Activated naive CD4-positive, alpha-beta T cell treated with anti-CD3 and anti-CD28 coated beads for 36 hours (primary cell): Measurements from ENCODE around the gene AMD1. TPM values are rescaled to one million over a fixed set of nuclear protein-coding genes. Genes with fewer than 3 reads are reported as not detected.
A peak's percentile ranks its signal among the peaks of the same experiment; 100 is the strongest.
"Not testable (repeated sequence)": the region's sequence is repeated elsewhere in the genome, so short reads cannot be mapped to it uniquely, and the experiment has no call there.

ENCODE experiments used
- CTCF ChIA-PET: fragments of 350-600 bp; sonication (Branson Sonifier 250); formaldehyde crosslinking; loops from one replicate; lab custom pipeline; 2021; ENCODE audit warnings: antibody characterized with exemption; lab: Charles Lee
- DNase-seq: peaks from one replicate; pipeline ENCODE4 v3.0.0-alpha.2; 2020
- H3K27ac Mint-ChIP-seq: one replicate; pipeline ENCODE4 v1.8.0; 2021; ENCODE audit warnings: mild to moderate bottlenecking, mixed read lengths
- H3K27me3 Mint-ChIP-seq: one replicate; pipeline ENCODE4 v1.8.0; 2021; ENCODE audit warnings: low read depth, mixed read lengths
- H3K36me3 Mint-ChIP-seq: one replicate; pipeline ENCODE4 v1.8.0; 2021; ENCODE audit warnings: low read depth, mixed read lengths
- H3K4me1 Mint-ChIP-seq: one replicate; pipeline ENCODE4 v1.8.0; 2021; ENCODE audit warnings: low read depth, mixed read lengths
- H3K4me3 Mint-ChIP-seq: one replicate; pipeline ENCODE4 v1.8.0; 2021; ENCODE audit warnings: mild to moderate bottlenecking, moderate library complexity, mixed read lengths
- H3K9me3 Mint-ChIP-seq: one replicate; pipeline ENCODE4 v1.8.0; 2021; ENCODE audit warnings: mixed read lengths
- intact Hi-C: fragments of 100-400 bp; cut with micrococcal nuclease; formaldehyde crosslinking; loops from one replicate; pipeline ENCODE4 v1.15.1; 2023
- total RNA-seq, 2 experiments: library from RNA; stranded (reverse); gene quantifications; one replicate each; pipeline ENCODE4 v1.2.3, GENCODE V29; 2021

AMD1 gene
- 10 to 100 TPM; 72.6 to 75.3 TPM for total RNA-seq

GRCh38 chr6:110873981-110874879 lies at the start of gene AMD1:
Gene AMD1 (plus strand): TSS chr6:110874785. CDS start chr6:110875106, 321 bp downstream.
- peak within 1 kb of the TSS; percentile 95 for H3K27ac Mint-ChIP-seq
- H3K27me3 Mint-ChIP-seq: no peaks in the 10 kb centered on the region
- peaks cover 29% of the 10 kb centered on the region for H3K4me1 Mint-ChIP-seq
- CTCF ChIA-PET: interaction anchor here (0.6 to 1.5 kb wide), 11 partner anchors 11 to 313 kb away, joined by 3 to 8 read pairs (median 3); partner anchors contain the start of gene CDK19
- intact Hi-C loops: loop anchor here (1.0 to 10.0 kb wide), 9 partner anchors 59 to 1859 kb away; partner anchors contain the start of genes CD164, CDC40, CDK19 and GTF3C6
- peak; percentile 94 for DNase-seq
- H3K36me3 Mint-ChIP-seq: peaks cover 13% of the 10 kb centered on the region
- peak within 1 kb of the TSS; percentile 95 for H3K4me3 Mint-ChIP-seq
- no peaks in the 10 kb centered on the region for H3K9me3 Mint-ChIP-seq

- no peak overlapping the region for H3K4me3 Mint-ChIP-seq
- intact Hi-C loops: no loop called here
- CTCF ChIA-PET: interaction anchor here (0.9 kb wide), 1 partner anchor 148 kb away, joined by 3 read pairs; no protein-coding TSS in a partner anchor
- DNase-seq: no peak
- no peaks in the 10 kb centered on the region for H3K4me1 Mint-ChIP-seq
- no peaks in the 10 kb centered on the region for H3K27me3 Mint-ChIP-seq
- H3K27ac Mint-ChIP-seq: no peak overlapping the region
- H3K9me3 Mint-ChIP-seq: no peaks in the 10 kb centered on the region
- H3K36me3 Mint-ChIP-seq: no peaks in the 10 kb centered on the region
These were observed 48.1 kb upstream of the AMD1 start for GRCh38 chr6:110826236-110827129.

- Mint-ChIP-seq H3K9me3 (no peaks in the 10 kb centered on the region), H3K27ac (no peak overlapping the region), H3K36me3 (no peaks in the 10 kb centered on the region), H3K27me3 (no peaks in the 10 kb centered on the region), H3K4me3 (no peak overlapping the region), H3K4me1 (no peaks in the 10 kb centered on the region)
- no peak for DNase-seq
- intact Hi-C loops: no loop called here
- CTCF ChIA-PET: interaction anchor here (0.6 to 0.7 kb wide), 3 partner anchors 19 to 234 kb away, joined by 3 to 6 read pairs (median 5); no protein-coding TSS in a partner anchor
These were observed 46.2 kb upstream of the AMD1 start for GRCh38 chr6:110828396-110828795.

- H3K36me3 Mint-ChIP-seq: no peaks in the 10 kb centered on the region
- no peaks in the 10 kb centered on the region for H3K4me1 Mint-ChIP-seq
- H3K27me3 Mint-ChIP-seq: no peaks in the 10 kb centered on the region
- no peaks in the 10 kb centered on the region for H3K9me3 Mint-ChIP-seq
- H3K27ac Mint-ChIP-seq: no peak overlapping the region
- no peak overlapping the region for H3K4me3 Mint-ChIP-seq
- DNase-seq: no peak
- CTCF ChIA-PET: interaction anchor here (0.6 kb wide), 1 partner anchor 53 kb away, joined by 3 read pairs; no protein-coding TSS in a partner anchor
- intact Hi-C loops: no loop called here
These were observed 43.2 kb upstream of the AMD1 start for GRCh38 chr6:110831405-110831804.

- DNase-seq: no peak
- CTCF ChIA-PET: no interaction called here
- Mint-ChIP-seq H3K4me3 (no peak overlapping the region), H3K36me3 (no peaks in the 10 kb centered on the region), H3K27me3 (no peaks in the 10 kb centered on the region), H3K27ac (no peak overlapping the region), H3K4me1 (no peaks in the 10 kb centered on the region), H3K9me3 (no peaks in the 10 kb centered on the region)
- intact Hi-C loops: no loop called here
These were observed 40.8 kb upstream of the AMD1 start for GRCh38 chr6:110833831-110834230.

- H3K27me3 Mint-ChIP-seq, H3K27ac Mint-ChIP-seq, H3K4me3 Mint-ChIP-seq, H3K4me1 Mint-ChIP-seq, H3K36me3 Mint-ChIP-seq, CTCF ChIA-PET, DNase-seq, H3K9me3 Mint-ChIP-seq, intact Hi-C loops: not testable (repeated sequence)
These were observed 38.8 kb upstream of the AMD1 start for GRCh38 chr6:110835751-110836150.

- H3K9me3 Mint-ChIP-seq: no peaks in the 10 kb centered on the region
- H3K27me3 Mint-ChIP-seq: no peaks in the 10 kb centered on the region
- no peaks in the 10 kb centered on the region for H3K36me3 Mint-ChIP-seq
- DNase-seq: no peak
- no peak overlapping the region for H3K4me3 Mint-ChIP-seq
- CTCF ChIA-PET: no interaction called here
- intact Hi-C loops: no loop called here
- no peaks in the 10 kb centered on the region for H3K4me1 Mint-ChIP-seq
- no peak overlapping the region for H3K27ac Mint-ChIP-seq
These were observed 33.3 kb upstream of the AMD1 start for GRCh38 chr6:110841266-110841665.

GRCh38 chr6:110849781-110850180 lies 24.8 kb upstream of the AMD1 start:
- H3K27me3 Mint-ChIP-seq: no peaks in the 10 kb centered on the region
- no peak overlapping the region for H3K4me3 Mint-ChIP-seq
- no peaks in the 10 kb centered on the region for H3K9me3 Mint-ChIP-seq
- intact Hi-C loops: no loop called here
- no peak overlapping the region for H3K27ac Mint-ChIP-seq
- H3K4me1 Mint-ChIP-seq: no peaks in the 10 kb centered on the region
- no peaks in the 10 kb centered on the region for H3K36me3 Mint-ChIP-seq
- CTCF ChIA-PET: interaction anchor here (0.7 kb wide), 1 partner anchor 389 kb away, joined by 3 read pairs; no protein-coding TSS in a partner anchor
- no peak for DNase-seq

GRCh38 chr6:110852773-110853172 lies 21.8 kb upstream of the AMD1 start:
- H3K27me3 Mint-ChIP-seq: no peaks in the 10 kb centered on the region
- no peak overlapping the region for H3K4me3 Mint-ChIP-seq
- CTCF ChIA-PET: interaction anchor here (1.0 kb wide), 1 partner anchor 21 kb away, joined by 3 read pairs; the partner anchor contains the start of gene AMD1
- no peaks in the 10 kb centered on the region for H3K9me3 Mint-ChIP-seq
- no peaks in the 10 kb centered on the region for H3K4me1 Mint-ChIP-seq
- no peaks in the 10 kb centered on the region for H3K36me3 Mint-ChIP-seq
- no peak for DNase-seq
- H3K27ac Mint-ChIP-seq: no peak overlapping the region
- intact Hi-C loops: no loop called here

GRCh38 chr6:110853754-110854477 lies 20.7 kb upstream of the AMD1 start:
- no peak overlapping the region for H3K27ac Mint-ChIP-seq
- no peaks in the 10 kb centered on the region for H3K27me3 Mint-ChIP-seq
- DNase-seq: no peak
- no peak overlapping the region for H3K4me3 Mint-ChIP-seq
- H3K4me1 Mint-ChIP-seq: no peaks in the 10 kb centered on the region
- H3K9me3 Mint-ChIP-seq: no peaks in the 10 kb centered on the region
- H3K36me3 Mint-ChIP-seq: no peaks in the 10 kb centered on the region
- CTCF ChIA-PET: no interaction called here
- intact Hi-C loops: no loop called here

- peaks cover 9% of the 10 kb centered on the region for H3K4me1 Mint-ChIP-seq
- CTCF ChIA-PET: no interaction called here
These were observed 18.3 kb upstream of the AMD1 start for GRCh38 chr6:110856296-110856695.

More at GRCh38 chr6:110856296-110856695, 18.3 kb upstream of the AMD1 start:
- Mint-ChIP-seq H3K27ac (no peak overlapping the region), H3K27me3 (no peaks in the 10 kb centered on the region), H3K9me3 (no peaks in the 10 kb centered on the region), H3K4me3 (no peak overlapping the region), H3K36me3 (no peaks in the 10 kb centered on the region)
- intact Hi-C loops: no loop called here
- DNase-seq: no peak
